Gastroesophageal sphincter (tissue), 3 donors: ENCODE results near the gene PLEKHG4B.

Experiments used
- EP300 ChIP-seq: sonication (generic); formaldehyde crosslinking; IDR thresholded peaks from one replicate; pipeline ENCODE4 v1.6.1; 2017; ENCODE audit warnings: antibody characterized with exemption, mild to moderate bottlenecking
- POLR2A ChIP-seq, 2 donors: fragments of 450-650 bp; IDR thresholded peaks; one replicate each; pipeline ENCODE4 v1.6.1; 2017; ENCODE audit warnings: antibody characterized with exemption in 2 of 2, mild to moderate bottlenecking in 2 of 2, moderate library complexity in 1 of 2
- POLR2AphosphoS5 ChIP-seq: sonication (generic); formaldehyde crosslinking; IDR thresholded peaks from one replicate; pipeline ENCODE4 v1.6.1; 2017; ENCODE audit warnings: antibody characterized with exemption
- TF ChIP-seq, protein P1 (sequence below), 4 experiments: fragments of 200-600 bp in 2 of 4; fragments of 450-650 bp in 2 of 4; sonication (generic) in 1 of 4; IDR thresholded peaks; one replicate each; pipeline ENCODE4 v1.5.1; 2017 to 2019; ENCODE audit warnings: antibody characterized with exemption in 4 of 4, mild to moderate bottlenecking in 2 of 4, moderate library complexity in 2 of 4

- no peak for TF ChIP-seq EP300
- TF ChIP-seq POLR2AphosphoS5, result no peak
- TF ChIP-seq, protein P1, sequence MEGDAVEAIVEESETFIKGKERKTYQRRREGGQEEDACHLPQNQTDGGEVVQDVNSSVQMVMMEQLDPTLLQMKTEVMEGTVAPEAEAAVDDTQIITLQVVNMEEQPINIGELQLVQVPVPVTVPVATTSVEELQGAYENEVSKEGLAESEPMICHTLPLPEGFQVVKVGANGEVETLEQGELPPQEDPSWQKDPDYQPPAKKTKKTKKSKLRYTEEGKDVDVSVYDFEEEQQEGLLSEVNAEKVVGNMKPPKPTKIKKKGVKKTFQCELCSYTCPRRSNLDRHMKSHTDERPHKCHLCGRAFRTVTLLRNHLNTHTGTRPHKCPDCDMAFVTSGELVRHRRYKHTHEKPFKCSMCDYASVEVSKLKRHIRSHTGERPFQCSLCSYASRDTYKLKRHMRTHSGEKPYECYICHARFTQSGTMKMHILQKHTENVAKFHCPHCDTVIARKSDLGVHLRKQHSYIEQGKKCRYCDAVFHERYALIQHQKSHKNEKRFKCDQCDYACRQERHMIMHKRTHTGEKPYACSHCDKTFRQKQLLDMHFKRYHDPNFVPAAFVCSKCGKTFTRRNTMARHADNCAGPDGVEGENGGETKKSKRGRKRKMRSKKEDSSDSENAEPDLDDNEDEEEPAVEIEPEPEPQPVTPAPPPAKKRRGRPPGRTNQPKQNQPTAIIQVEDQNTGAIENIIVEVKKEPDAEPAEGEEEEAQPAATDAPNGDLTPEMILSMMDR (IDR thresholded peaks at IDR 0.05), result no peak
- no peak for TF ChIP-seq POLR2A (IDR thresholded peaks at IDR 0.05)
Observed at GRCh38 chr5:144941-145340, 53.0 kb downstream of the PLEKHG4B start.
